Stomach (tissue), 4 donors: ENCODE measurements around the gene PIP4K2A.

ENCODE experiments used
- CTCF ChIP-seq, 7 experiments: fragments of 450-650 bp in 4 of 7; fragments of 200-600 bp in 3 of 7; sonication (generic) in 3 of 7; IDR thresholded peaks; one replicate each; pipeline ENCODE4 v1.5.1; 2016 to 2019; ENCODE audit warnings: antibody characterized with exemption in 7 of 7, control low read depth in 2 of 7, mild to moderate bottlenecking in 1 of 7
- EP300 ChIP-seq: sonication (generic); formaldehyde crosslinking; IDR thresholded peaks from one replicate; pipeline ENCODE4 v1.6.1; 2017; ENCODE audit warnings: antibody characterized with exemption
- POLR2A ChIP-seq, 4 donors: fragments of 450-650 bp; IDR thresholded peaks; one replicate each; pipeline ENCODE4 v1.6.1; 2016; ENCODE audit warnings: antibody characterized with exemption in 4 of 4, control low read depth in 2 of 4, mild to moderate bottlenecking in 1 of 4, moderate library complexity in 1 of 4
- POLR2AphosphoS5 ChIP-seq, 3 donors: sonication (generic); formaldehyde crosslinking; IDR thresholded peaks; one replicate each; pipeline ENCODE4 v1.6.1; 2016; ENCODE audit warnings: antibody characterized with exemption in 3 of 3

DNA sequence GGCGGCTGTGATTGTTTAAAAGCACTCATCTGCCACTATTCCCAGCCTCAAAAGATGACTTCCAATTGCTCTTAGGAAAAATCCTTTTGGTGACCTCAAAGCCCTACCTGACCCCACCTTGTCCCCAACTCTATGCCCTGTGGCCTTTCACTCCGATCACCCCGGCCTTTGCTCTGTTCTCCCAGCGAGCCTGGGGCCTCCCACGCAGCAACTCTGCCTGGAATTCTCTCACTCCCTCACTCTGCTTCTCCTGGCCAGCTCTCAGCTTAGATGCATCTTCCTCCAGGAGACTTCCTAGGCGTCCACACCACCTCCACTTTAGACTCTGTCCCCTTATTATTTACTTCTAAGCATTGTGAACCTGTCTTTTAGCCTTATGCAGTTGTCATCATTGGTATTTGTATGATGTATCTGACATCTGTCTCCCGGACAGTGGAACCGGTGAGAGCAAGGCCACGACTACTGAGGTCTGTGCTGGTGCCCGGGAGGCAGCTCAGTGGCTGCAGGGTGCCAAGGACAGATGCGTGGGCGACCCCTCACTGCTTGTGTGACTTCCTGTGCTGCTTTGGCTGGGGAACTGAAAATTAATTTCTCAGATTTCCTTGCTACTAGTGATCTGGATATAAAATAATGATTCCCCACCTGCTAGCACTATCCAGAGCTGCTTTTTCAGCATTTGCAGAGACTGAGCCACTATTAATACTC, 63.0 kb downstream of the PIP4K2A start:
- TF ChIP-seq CTCF (IDR thresholded peaks at IDR 0.05), result no peak
- TF ChIP-seq POLR2A (IDR thresholded peaks at IDR 0.05), result no peak
- no peak for TF ChIP-seq POLR2AphosphoS5 (IDR thresholded peaks at IDR 0.05)
- TF ChIP-seq EP300, result no peak
